Osteocyte (in vitro differentiated cells): Measurements from ENCODE around the gene ASB2. TPM values are rescaled to one million over a fixed set of nuclear protein-coding genes. Genes with fewer than 3 reads are reported as not detected.

Experiments
- DNase-seq: peaks from one replicate; pipeline ENCODE4 v3.0.0; 2021; ENCODE audit warnings: mixed read lengths; ENCODE audit not compliant: unreplicated experiment; ENCODE audit errors: extremely low spot score
- H3K27ac Mint-ChIP-seq: one replicate; pipeline ENCODE4 v1.8.0; 2021; ENCODE audit warnings: mild to moderate bottlenecking, mixed read lengths; ENCODE audit not compliant: unreplicated experiment
- H3K27me3 Mint-ChIP-seq: one replicate; pipeline ENCODE4 v1.8.0; 2021; ENCODE audit warnings: mixed read lengths; ENCODE audit not compliant: unreplicated experiment
- H3K36me3 Mint-ChIP-seq: one replicate; pipeline ENCODE4 v1.8.0; 2021; ENCODE audit warnings: mixed read lengths; ENCODE audit not compliant: unreplicated experiment
- H3K4me1 Mint-ChIP-seq: one replicate; pipeline ENCODE4 v1.8.0; 2021; ENCODE audit warnings: mixed read lengths; ENCODE audit not compliant: unreplicated experiment
- H3K4me3 Mint-ChIP-seq: one replicate; pipeline ENCODE4 v1.8.0; 2021; ENCODE audit warnings: mild to moderate bottlenecking, moderate library complexity, mixed read lengths; ENCODE audit not compliant: unreplicated experiment
- H3K9me3 Mint-ChIP-seq: one replicate; pipeline ENCODE4 v1.8.0; 2021; ENCODE audit warnings: mixed read lengths; ENCODE audit not compliant: unreplicated experiment
- CTCF ChIP-seq: fragments of 200-600 bp; sonication (generic); IDR thresholded peaks from 2 replicates; pipeline ENCODE4 v1.5.0; 2021; ENCODE audit warnings: antibody characterized with exemption, mild to moderate bottlenecking, moderate library complexity
- total RNA-seq: library from RNA; stranded (reverse); gene quantifications from 2 replicates; pipeline ENCODE4 v1.2.1, GENCODE V29; 2021

ASB2 gene
- total RNA-seq, 1 donor from 2014 or later, result 0.38 TPM

GRCh38 chr14:93964281-93964680 lies 12.1 kb downstream of the ASB2 start:
- Mint-ChIP-seq H3K36me3 (no peaks in the 10 kb centered on the region), H3K4me3 (no peak overlapping the region), H3K4me1 (peaks cover 29% of the 10 kb centered on the region), H3K27me3 (peaks cover 8% of the 10 kb centered on the region), H3K27ac (no peak overlapping the region), H3K9me3 (peaks cover 5% of the 10 kb centered on the region)
- DNase-seq, result no peak
- no peak for TF ChIP-seq CTCF

GRCh38 chr14:93963692-93964091 lies 12.7 kb downstream of the ASB2 start:
- Mint-ChIP-seq H3K4me1 (peaks cover 32% of the 10 kb centered on the region), H3K9me3 (peaks cover 5% of the 10 kb centered on the region), H3K27me3 (peaks cover 8% of the 10 kb centered on the region), H3K4me3 (no peak overlapping the region), H3K36me3 (no peaks in the 10 kb centered on the region), H3K27ac (no peak overlapping the region)
- no peak for DNase-seq
- TF ChIP-seq CTCF, result no peak

GRCh38 chr14:93962701-93963601 lies 13.4 kb downstream of the ASB2 start:
- Mint-ChIP-seq H3K4me3 (no peak overlapping the region), H3K27me3 (peaks cover 3% of the 10 kb centered on the region), H3K27ac (no peak overlapping the region), H3K4me1 (peaks cover 32% of the 10 kb centered on the region), H3K36me3 (no peaks in the 10 kb centered on the region), H3K9me3 (peaks cover 5% of the 10 kb centered on the region)
- no peak for TF ChIP-seq CTCF
- DNase-seq, result no peak

GRCh38 chr14:93961620-93962019 lies 14.8 kb downstream of the ASB2 start:
- Mint-ChIP-seq H3K9me3 (peaks cover 5% of the 10 kb centered on the region), H3K4me1 (peaks cover 35% of the 10 kb centered on the region), H3K36me3 (no peaks in the 10 kb centered on the region), H3K27me3 (peaks cover 3% of the 10 kb centered on the region), H3K27ac (no peak overlapping the region), H3K4me3 (no peak overlapping the region)
- no peak for TF ChIP-seq CTCF
- DNase-seq, result no peak

GRCh38 chr14:93960774-93961438 lies 15.5 kb downstream of the ASB2 start:
- H3K9me3 Mint-ChIP-seq, result peaks cover 5% of the 10 kb centered on the region
- H3K36me3 Mint-ChIP-seq, result no peaks in the 10 kb centered on the region
- peaks cover 36% of the 10 kb centered on the region for H3K4me1 Mint-ChIP-seq
- DNase-seq, result no peak
- no peak overlapping the region for H3K27ac Mint-ChIP-seq
- no peak overlapping the region for H3K4me3 Mint-ChIP-seq
- TF ChIP-seq CTCF, result no peak
- peaks cover 5% of the 10 kb centered on the region for H3K27me3 Mint-ChIP-seq
